CD4-positive, alpha-beta T cell treated with Interleukin-10 for 1 hour (primary cell): Measurements from ENCODE around the gene CCNL2.
A peak's percentile ranks its signal among the peaks of the same experiment; 100 is the strongest.

Source experiments
- DNase-seq: peaks from one replicate; pipeline ENCODE4 v3.0.0-alpha.2; 2020

CCNL2 gene

GRCh38 chr1:1354271-1355247 lies 44.6 kb downstream of the CCNL2 start:
- peak; percentile 25 for DNase-seq

GRCh38 chr1:1353389-1354151 lies 45.6 kb downstream of the CCNL2 start:
- DNase-seq, result no peak

GRCh38 chr1:1352786-1353388 lies 46.2 kb downstream of the CCNL2 start:
- DNase-seq, result no peak

GRCh38 chr1:1351511-1352427 lies 47.4 kb downstream of the CCNL2 start:
- no peak for DNase-seq

- peak; percentile 73 for DNase-seq
These were observed 49.7 kb downstream of the CCNL2 start, which contains the start of gene DVL1 for GRCh38 chr1:1349256-1350012. TSS of gene DVL1 (minus strand) at chr1:1349418. CDS start at chr1:1349065, 353 bp downstream.

- DNase-seq, result no peak
These were observed 50.5 kb downstream of the CCNL2 start for GRCh38 chr1:1348420-1349255.

GRCh38 chr1:1347663-1348419 lies 51.3 kb downstream of the CCNL2 start:
- DNase-seq, result no peak

- no peak for DNase-seq
These were observed 52.0 kb downstream of the CCNL2 start for GRCh38 chr1:1347026-1347595.

- DNase-seq, result no peak
These were observed 52.6 kb downstream of the CCNL2 start for GRCh38 chr1:1346501-1346890.

- no peak for DNase-seq
These were observed 53.2 kb downstream of the CCNL2 start for GRCh38 chr1:1345860-1346500.

GRCh38 chr1:1345384-1345783 lies 53.8 kb downstream of the CCNL2 start:
- DNase-seq, result no peak

- no peak for DNase-seq
These were observed 54.3 kb downstream of the CCNL2 start for GRCh38 chr1:1344655-1345361.

GRCh38 chr1:1343811-1344421 lies 55.2 kb downstream of the CCNL2 start:
- DNase-seq, result no peak

GRCh38 chr1:1342584-1343115 lies 56.5 kb downstream of the CCNL2 start:
- DNase-seq, result no peak

- no peak for DNase-seq
These were observed 57.0 kb downstream of the CCNL2 start for GRCh38 chr1:1342061-1342562.

- DNase-seq, result no peak
These were observed 57.5 kb downstream of the CCNL2 start for GRCh38 chr1:1341549-1342021.
